A673 (cell line): Measurements from ENCODE around the gene PSMD8. TPM values are rescaled to one million over a fixed set of nuclear protein-coding genes. Genes with fewer than 3 reads are reported as not detected.
A peak's percentile ranks its signal among the peaks of the same experiment; 100 is the strongest.

Experiments used
- BruUV-seq: library from RNA; stranded (reverse); fragments of 400-500 nt; replicated peaks from 2 replicates; lab custom pipeline; 2021; lab: Mats Ljungman, UMichigan
- CTCF ChIA-PET: fragments of 300-600 bp; sonication (Branson Sonifier 250); formaldehyde crosslinking; loops from one replicate; lab custom pipeline; 2022; ENCODE audit warnings: antibody characterized with exemption; lab: Charles Lee
- POLR2A ChIA-PET: fragments of 300-600 bp; sonication (Branson Sonifier 250); formaldehyde crosslinking; loops from one replicate; lab custom pipeline; 2022; ENCODE audit warnings: antibody characterized with exemption; ENCODE audit not compliant: low non-redundant PET; lab: Charles Lee
- DNase-seq: peaks from one replicate; pipeline ENCODE4 v3.0.0-alpha.2; 2015; ENCODE audit warnings: low spot score
- H3K27ac ChIP-seq: fragments of 200-600 bp; sonication (generic); 2 replicates; pipeline ENCODE4 v1.5.1; 2016; ENCODE audit warnings: mixed run types, low read depth, mild to moderate bottlenecking, mixed read lengths, antibody characterized with exemption, low read length; ENCODE audit not compliant: poor library complexity, severe bottlenecking
- H3K27me3 ChIP-seq: fragments of 200-600 bp; sonication (generic); replicated peaks from 2 replicates; pipeline ENCODE4 v1.6.1; 2017; ENCODE audit warnings: mixed run types, low read depth, mild to moderate bottlenecking, mixed read lengths, antibody characterized with exemption, low read length; ENCODE audit not compliant: insufficient read depth, poor library complexity
- H3K36me3 ChIP-seq: fragments of 200-600 bp; sonication (generic); 2 replicates; pipeline ENCODE4 v1.6.1; 2016; ENCODE audit warnings: mixed run types, mild to moderate bottlenecking, mixed read lengths, antibody characterized with exemption, low read length; ENCODE audit not compliant: insufficient read depth, poor library complexity, severe bottlenecking
- H3K4me1 ChIP-seq: fragments of 200-600 bp; sonication (generic); 2 replicates; pipeline ENCODE4 v1.6.1; 2017; ENCODE audit warnings: mixed run types, mild to moderate bottlenecking, mixed read lengths, antibody characterized with exemption, low read length; ENCODE audit not compliant: insufficient read depth, poor library complexity, severe bottlenecking
- H3K4me3 ChIP-seq: fragments of 200-600 bp; sonication (generic); 2 replicates; pipeline ENCODE4 v1.5.1; 2016; ENCODE audit warnings: low read depth, mixed run types, mild to moderate bottlenecking, mixed read lengths, low read length; ENCODE audit not compliant: poor library complexity, severe bottlenecking
- H3K9me3 ChIP-seq: fragments of 200-600 bp; sonication (generic); 2 replicates; pipeline ENCODE4 v1.6.1; 2016; ENCODE audit warnings: mixed run types, low read depth, mild to moderate bottlenecking, mixed read lengths, antibody characterized with exemption, low read length; ENCODE audit not compliant: poor library complexity, severe bottlenecking
- CTCF ChIP-seq: fragments of 300-800, 200-600 bp; sonication (generic); conservative IDR thresholded peaks from 2 replicates; pipeline ENCODE4 v1.5.1; 2017; ENCODE audit warnings: low read depth, mild to moderate bottlenecking, antibody characterized with exemption, low read length, moderate library complexity, mixed read lengths
- EZH2 ChIP-seq: fragments of 200-600 bp; sonication (generic); IDR thresholded peaks from 2 replicates; pipeline ENCODE4 v1.6.1; 2017; ENCODE audit warnings: borderline replicate concordance, low read depth, mild to moderate bottlenecking, mixed read lengths, antibody characterized with exemption, low read length; ENCODE audit not compliant: poor library complexity, severe bottlenecking
- intact Hi-C: fragments of 100-400 bp; cut with micrococcal nuclease; formaldehyde crosslinking; loops from one replicate; pipeline ENCODE4 v1.10.0; 2022; ENCODE audit not compliant: unreplicated experiment
- total RNA-seq: library from RNA; stranded (reverse); gene quantifications from 2 replicates; pipeline ENCODE4 v1.2.3, GENCODE V29; 2021

Gene PSMD8
- total RNA-seq, 1 experiment from 2014 or later: 321 TPM

GRCh38 chr19:38359242-38360021 lies 14.9 kb upstream of the PSMD8 start:
- H3K4me1 ChIP-seq: no peaks in the 10 kb centered on the region
- peaks cover 37% of the 10 kb centered on the region for H3K27me3 ChIP-seq
- no peak overlapping the region for H3K27ac ChIP-seq
- H3K4me3 ChIP-seq: no peak overlapping the region
- H3K36me3 ChIP-seq: no peaks in the 10 kb centered on the region
- no peak for TF ChIP-seq EZH2
- no peak for TF ChIP-seq CTCF
- DNase-seq: no peak
- no peaks in the 10 kb centered on the region for H3K9me3 ChIP-seq
- CTCF ChIA-PET: interaction anchor here (0.6 kb wide), 1 partner anchor 459 kb away, joined by 4 read pairs; no protein-coding TSS in a partner anchor
- intact Hi-C loops: no loop called here
- POLR2A ChIA-PET: no interaction called here
- no TSS peak for BruUV-seq

- no peak for TF ChIP-seq CTCF
- no peak for TF ChIP-seq EZH2
- Histone ChIP-seq H3K27me3 (peaks cover 37% of the 10 kb centered on the region), H3K9me3 (no peaks in the 10 kb centered on the region), H3K4me3 (no peak overlapping the region), H3K27ac (no peak overlapping the region), H3K36me3 (no peaks in the 10 kb centered on the region), H3K4me1 (no peaks in the 10 kb centered on the region)
- DNase-seq: no peak
- POLR2A ChIA-PET: no interaction called here
- CTCF ChIA-PET: no interaction called here
- no TSS peak for BruUV-seq
- intact Hi-C loops: no loop called here
Observed at GRCh38 chr19:38360351-38360750, 14.0 kb upstream of the PSMD8 start.

- CTCF ChIA-PET: interaction anchor here (0.6 kb wide), 1 partner anchor 22 kb away, joined by 5 read pairs; no protein-coding TSS in a partner anchor
- Histone ChIP-seq H3K4me1 (no peaks in the 10 kb centered on the region), H3K9me3 (no peaks in the 10 kb centered on the region), H3K4me3 (peak overlapping the region; percentile 50), H3K27me3 (peaks cover 37% of the 10 kb centered on the region), H3K27ac (no peak overlapping the region), H3K36me3 (no peaks in the 10 kb centered on the region)
- TF ChIP-seq CTCF: no peak
- no peak for TF ChIP-seq EZH2
- POLR2A ChIA-PET: no interaction called here
- no TSS peak for BruUV-seq
- intact Hi-C loops: no loop called here
- DNase-seq: no peak
Observed at GRCh38 chr19:38360839-38361631, 13.3 kb upstream of the PSMD8 start.
